NOMO-1 treated with DMSO at 0.1 percent for 48 hours (cell line): ENCODE measurements around the gene FRMD4A.
"Not testable (repeated sequence)": the region's sequence is repeated elsewhere in the genome, so short reads cannot be mapped to it uniquely, and the experiment has no call there.

Source experiments
- DNase-seq: peaks from one replicate; lab custom pipeline; 2025; ENCODE audit not compliant: unreplicated experiment; lab: John Stamatoyannopoulos, UW

The FRMD4A gene

GRCh38 chr10:13801156-13801906 is 529.4 kb downstream of the FRMD4A start:
- DNase-seq, result no peak

- DNase-seq, result no peak
Measured at GRCh38 chr10:13797164-13797563, 533.6 kb downstream of the FRMD4A start.

GRCh38 chr10:13795653-13796555 is 534.8 kb downstream of the FRMD4A start:
- DNase-seq, result no peak

GRCh38 chr10:13794992-13795612 is 535.6 kb downstream of the FRMD4A start:
- no peak for DNase-seq

GRCh38 chr10:13792006-13792405 is 538.7 kb downstream of the FRMD4A start:
- DNase-seq, result no peak

GRCh38 chr10:13791483-13791882 is 539.2 kb downstream of the FRMD4A start:
- DNase-seq, result no peak

- no peak for DNase-seq
Measured at GRCh38 chr10:13790196-13790595, 540.5 kb downstream of the FRMD4A start.

- DNase-seq, result no peak
Measured at GRCh38 chr10:13789448-13789829, 541.3 kb downstream of the FRMD4A start.

GRCh38 chr10:13788711-13789447 is 541.8 kb downstream of the FRMD4A start:
- DNase-seq, result no peak

GRCh38 chr10:13788320-13788600 is 542.5 kb downstream of the FRMD4A start:
- DNase-seq, result no peak

- DNase-seq, result no peak
Measured at GRCh38 chr10:13787015-13787421, 543.7 kb downstream of the FRMD4A start.

GRCh38 chr10:13784067-13784466 is 546.7 kb downstream of the FRMD4A start:
- DNase-seq, result peak; percentile 44

- DNase-seq, result no peak
Measured at GRCh38 chr10:13779748-13780147, 551.0 kb downstream of the FRMD4A start.

- not testable (repeated sequence) for DNase-seq
Measured at GRCh38 chr10:13778693-13778960, 552.1 kb downstream of the FRMD4A start.

- DNase-seq, result peak; percentile 76
Measured at GRCh38 chr10:13776861-13777311, 553.8 kb downstream of the FRMD4A start.

GRCh38 chr10:13775786-13776775 is 554.6 kb downstream of the FRMD4A start:
- no peak for DNase-seq

- no peak for DNase-seq
Measured at GRCh38 chr10:13774303-13774893, 556.3 kb downstream of the FRMD4A start.

GRCh38 chr10:13773496-13774170 is 557.1 kb downstream of the FRMD4A start:
- DNase-seq, result no peak

- DNase-seq, result peak; percentile 62
Measured at GRCh38 chr10:13773043-13773442, 557.7 kb downstream of the FRMD4A start.
